WERI-Rb-1 (cell line): ENCODE measurements around the gene LMBRD1.

ENCODE experiments used
- DNase-seq: peaks from one replicate; pipeline ENCODE4 v3.0.0-alpha.2; 2020
- H3K27ac ChIP-seq: fragments of 250-450 bp; sonication (Bioruptor Pico); 2 replicates; pipeline ENCODE4 v1.5.1; 2020; ENCODE audit warnings: mild to moderate bottlenecking, moderate library complexity
- H3K27me3 ChIP-seq: fragments of 250-450 bp; sonication (Bioruptor Pico); 2 replicates; pipeline ENCODE4 v1.5.1; 2021; ENCODE audit warnings: mild to moderate bottlenecking, low read depth, moderate library complexity; ENCODE audit not compliant: insufficient read depth, severe bottlenecking
- H3K36me3 ChIP-seq: fragments of 250-450 bp; sonication (Bioruptor Pico); 2 replicates; pipeline ENCODE4 v1.5.1; 2020; ENCODE audit warnings: mild to moderate bottlenecking, moderate library complexity
- H3K4me3 ChIP-seq: 2 replicates; pipeline ENCODE4 v1.5.1; 2011; ENCODE audit warnings: low read depth, mild to moderate bottlenecking, control low read depth, low read length
- H3K9me3 ChIP-seq: fragments of 250-450 bp; sonication (Bioruptor Pico); 2 replicates; pipeline ENCODE4 v1.5.1; 2021; ENCODE audit warnings: mild to moderate bottlenecking, moderate library complexity; ENCODE audit not compliant: severe bottlenecking
- CTCF ChIP-seq: IDR thresholded peaks from 2 replicates; pipeline ENCODE4 v1.5.1; 2011; ENCODE audit warnings: low read depth, mild to moderate bottlenecking, control low read depth, inconsistent platforms, low read length

LMBRD1 gene

GRCh38 chr6:69663215-69663614 lies 133.6 kb downstream of the LMBRD1 start:
- no peak for TF ChIP-seq CTCF
- Histone ChIP-seq H3K9me3 (no peaks in the 10 kb centered on the region), H3K27me3 (no peaks in the 10 kb centered on the region), H3K4me3 (no peak overlapping the region), H3K27ac (no peak overlapping the region), H3K36me3 (no peaks in the 10 kb centered on the region)
- no peak for DNase-seq

GRCh38 chr6:69650703-69651102 lies 146.1 kb downstream of the LMBRD1 start:
- Histone ChIP-seq H3K36me3 (no peaks in the 10 kb centered on the region), H3K4me3 (no peak overlapping the region), H3K9me3 (no peaks in the 10 kb centered on the region), H3K27ac (no peak overlapping the region), H3K27me3 (no peaks in the 10 kb centered on the region)
- no peak for DNase-seq
- no peak for TF ChIP-seq CTCF

GRCh38 chr6:69647726-69648125 lies 149.1 kb downstream of the LMBRD1 start:
- no peak overlapping the region for H3K4me3 ChIP-seq
- no peaks in the 10 kb centered on the region for H3K9me3 ChIP-seq
- no peak overlapping the region for H3K27ac ChIP-seq
- no peak for TF ChIP-seq CTCF
- DNase-seq: no peak
- H3K27me3 ChIP-seq: no peaks in the 10 kb centered on the region
- H3K36me3 ChIP-seq: no peaks in the 10 kb centered on the region

- no peak overlapping the region for H3K4me3 ChIP-seq
- H3K27ac ChIP-seq: no peak overlapping the region
- H3K36me3 ChIP-seq: no peaks in the 10 kb centered on the region
- no peaks in the 10 kb centered on the region for H3K9me3 ChIP-seq
- no peaks in the 10 kb centered on the region for H3K27me3 ChIP-seq
- no peak for TF ChIP-seq CTCF
- DNase-seq: no peak
These were observed 153.1 kb downstream of the LMBRD1 start for GRCh38 chr6:69643688-69644087.

- H3K4me3 ChIP-seq: no peak overlapping the region
- H3K27ac ChIP-seq: no peak overlapping the region
- H3K9me3 ChIP-seq: no peaks in the 10 kb centered on the region
- no peaks in the 10 kb centered on the region for H3K36me3 ChIP-seq
- no peak for TF ChIP-seq CTCF
- no peaks in the 10 kb centered on the region for H3K27me3 ChIP-seq
- DNase-seq: no peak
These were observed 163.9 kb downstream of the LMBRD1 start for GRCh38 chr6:69632932-69633331.

GRCh38 chr6:69631552-69632346 lies 165.1 kb downstream of the LMBRD1 start:
- Histone ChIP-seq H3K36me3 (no peaks in the 10 kb centered on the region), H3K27ac (no peak overlapping the region), H3K9me3 (no peaks in the 10 kb centered on the region), H3K27me3 (no peaks in the 10 kb centered on the region), H3K4me3 (no peak overlapping the region)
- no peak for TF ChIP-seq CTCF
- DNase-seq: no peak
